Lung (tissue), 12 donors: Measurements from ENCODE around the gene PCDHB15. TPM values are rescaled to one million over a fixed set of nuclear protein-coding genes. Genes with fewer than 3 reads are reported as not detected.
A peak's percentile ranks its signal among the peaks of the same experiment; 100 is the strongest.

Experiments
- ATAC-seq: fragments of 200-7000 bp; cut with Tn5 transposase; one replicate; pipeline ENCODE4 v1.9.1; 2020; ENCODE audit warnings: moderate number of reproducible peaks; ENCODE audit not compliant: insufficient read depth, low FRiP score
- DNase-seq, 3 donors: peaks; one replicate each; pipeline ENCODE4 v3.0.0-alpha.2; 2013 to 2017
- H3K27ac ChIP-seq, 2 donors: one replicate each; pipeline ENCODE4 v1.5.1; 2013; ENCODE audit warnings: mild to moderate bottlenecking in 2 of 2, moderate library complexity in 2 of 2, control low read depth in 1 of 2, inconsistent platforms in 1 of 2, low read depth in 1 of 2, low read length in 1 of 2
- H3K27me3 ChIP-seq, 3 donors: one replicate each; pipeline ENCODE4 v1.5.1; 2013; ENCODE audit warnings: low read length in 2 of 3; ENCODE audit not compliant: control insufficient read depth in 3 of 3, insufficient read depth in 3 of 3
- H3K36me3 ChIP-seq, 4 donors: one replicate each; pipeline ENCODE4 v1.5.1; 2013; ENCODE audit warnings: low read length in 4 of 4, mild to moderate bottlenecking in 1 of 4, moderate library complexity in 1 of 4; ENCODE audit not compliant: control insufficient read depth in 4 of 4, insufficient read depth in 4 of 4
- H3K4me1 ChIP-seq, 5 donors: one replicate each; pipeline ENCODE4 v1.5.1; 2013; ENCODE audit warnings: low read length in 5 of 5, mild to moderate bottlenecking in 2 of 5, moderate library complexity in 1 of 5; ENCODE audit not compliant: control insufficient read depth in 5 of 5, insufficient read depth in 5 of 5
- H3K4me3 ChIP-seq: one replicate; pipeline ENCODE4 v1.5.1; 2013; ENCODE audit warnings: mild to moderate bottlenecking, control low read depth, moderate library complexity
- H3K9ac ChIP-seq, 2 donors: one replicate each; pipeline ENCODE4 v1.5.1; 2013; ENCODE audit warnings: low read length in 2 of 2, control low read depth in 1 of 2; ENCODE audit not compliant: insufficient read depth in 1 of 2
- H3K9me3 ChIP-seq, 4 donors: one replicate each; pipeline ENCODE4 v1.5.1; 2013; ENCODE audit warnings: low read length in 3 of 4, mild to moderate bottlenecking in 1 of 4, moderate library complexity in 1 of 4; ENCODE audit not compliant: control insufficient read depth in 4 of 4, insufficient read depth in 3 of 4
- WGBS, 2 donors: extraction: QIAGEN DNeasy Blood & Tissue Kit; methylation state at CpG; one replicate each; pipeline ENCODE4 v1.1.7; 2013; 5-methylcytosine and 5-hydroxymethylcytosine counted together
- polyA plus RNA-seq, 2 donors: library from polyadenylated mRNA; stranded (reverse); fragments of 200-250 nt; gene quantifications; one replicate each; pipeline ENCODE4 v1.2.1, GENCODE V29; 2013
- total RNA-seq, 2 donors: library from RNA; depleted of rRNA in 1 of 2; stranded (reverse); fragments of >200 nt in 1 of 2; gene quantifications; one replicate each; pipeline ENCODE4 v1.2.1, GENCODE V29; 2014 to 2021
- TF ChIP-seq, protein P1 (sequence below): IDR thresholded peaks from 2 replicates; pipeline ENCODE4 v1.5.1; 2012; ENCODE audit warnings: mild to moderate bottlenecking; ENCODE audit errors: control extremely low read depth, extremely low read depth
- donor health status: control.
- donor health status: control.
- donor health status: Bipolar disorder and iron deficiency.
- donor health status: healthy.
- donor health status: DM: yes; HTN: yes; CAD: no.

Gene PCDHB15
- total and polyA plus RNA-seq, 4 donors: 1.4 to 8.0 (median 2.5) TPM

DNA sequence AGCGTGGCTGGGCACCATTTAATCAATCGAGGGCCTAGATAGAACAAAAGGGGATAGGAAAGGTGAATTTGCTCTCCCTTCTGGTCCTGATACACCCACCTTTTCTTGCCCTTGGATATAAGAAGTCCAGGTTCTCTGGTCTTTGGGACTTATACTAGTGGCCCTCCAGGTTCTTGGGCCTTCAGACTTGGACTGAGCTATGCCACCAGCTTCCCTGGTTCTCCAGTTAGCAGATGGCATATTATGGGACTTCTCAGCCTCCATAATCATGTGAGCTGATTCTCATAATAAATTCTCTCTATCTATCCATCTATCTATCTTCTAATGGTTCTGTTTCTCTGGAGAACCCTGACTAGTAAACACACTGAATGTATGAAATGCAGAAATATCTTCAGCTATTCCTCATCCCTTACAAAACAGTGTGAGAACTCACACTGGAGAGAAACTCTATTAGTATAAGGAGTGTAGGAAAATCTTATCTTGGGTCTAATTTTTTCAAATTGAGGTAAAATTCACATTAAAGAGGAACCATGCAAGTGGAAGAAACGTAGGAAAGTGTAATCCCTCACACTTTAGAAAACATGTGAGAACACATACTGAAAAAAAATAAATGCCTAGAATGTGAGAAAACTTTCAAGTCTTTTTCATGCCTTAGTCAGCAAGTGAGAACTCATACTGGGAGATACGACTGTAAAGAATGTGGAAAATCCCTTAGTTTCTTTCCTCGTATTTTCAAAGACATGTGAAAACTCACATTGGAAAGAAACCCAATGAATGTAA is 15.5 kb downstream of the PCDHB15 start:
- 64% methylated on average over 5 of the region's 5 CpGs for WGBS, 2 donors
- H3K9ac ChIP-seq: no peak overlapping the region
- no peaks in the 10 kb centered on the region for H3K4me1 ChIP-seq
- DNase-seq (peak in 1 of 3 donors; percentile 3), ATAC-seq (no peak)
- H3K27me3 ChIP-seq: no peaks in the 10 kb centered on the region
- H3K4me3 ChIP-seq: no peak overlapping the region
- TF ChIP-seq, protein P1, sequence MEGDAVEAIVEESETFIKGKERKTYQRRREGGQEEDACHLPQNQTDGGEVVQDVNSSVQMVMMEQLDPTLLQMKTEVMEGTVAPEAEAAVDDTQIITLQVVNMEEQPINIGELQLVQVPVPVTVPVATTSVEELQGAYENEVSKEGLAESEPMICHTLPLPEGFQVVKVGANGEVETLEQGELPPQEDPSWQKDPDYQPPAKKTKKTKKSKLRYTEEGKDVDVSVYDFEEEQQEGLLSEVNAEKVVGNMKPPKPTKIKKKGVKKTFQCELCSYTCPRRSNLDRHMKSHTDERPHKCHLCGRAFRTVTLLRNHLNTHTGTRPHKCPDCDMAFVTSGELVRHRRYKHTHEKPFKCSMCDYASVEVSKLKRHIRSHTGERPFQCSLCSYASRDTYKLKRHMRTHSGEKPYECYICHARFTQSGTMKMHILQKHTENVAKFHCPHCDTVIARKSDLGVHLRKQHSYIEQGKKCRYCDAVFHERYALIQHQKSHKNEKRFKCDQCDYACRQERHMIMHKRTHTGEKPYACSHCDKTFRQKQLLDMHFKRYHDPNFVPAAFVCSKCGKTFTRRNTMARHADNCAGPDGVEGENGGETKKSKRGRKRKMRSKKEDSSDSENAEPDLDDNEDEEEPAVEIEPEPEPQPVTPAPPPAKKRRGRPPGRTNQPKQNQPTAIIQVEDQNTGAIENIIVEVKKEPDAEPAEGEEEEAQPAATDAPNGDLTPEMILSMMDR: no peak
- peaks cover 14 to 66% (median 42%) of the 10 kb centered on the region in 4 donors for H3K9me3 ChIP-seq
- no peak overlapping the region for H3K27ac ChIP-seq
- peaks cover 0 to 6% (median 0%) of the 10 kb centered on the region in 4 donors for H3K36me3 ChIP-seq

DNA sequence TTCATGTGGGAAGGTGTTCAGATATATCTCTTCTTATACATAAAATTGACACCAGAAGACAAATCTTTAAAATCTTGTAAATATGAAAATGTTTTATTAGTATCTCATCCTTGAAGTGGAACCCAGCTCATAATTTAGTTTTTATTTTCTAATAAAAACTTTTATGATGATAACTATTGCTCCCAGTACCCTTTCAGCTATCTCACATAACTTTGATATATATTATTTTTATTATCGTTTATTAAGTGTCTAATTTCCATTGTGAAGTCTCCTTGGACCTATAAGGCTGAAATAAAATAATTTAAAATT is 16.0 kb downstream of the PCDHB15 start:
- no peak for ATAC-seq
- H3K4me1 ChIP-seq: no peaks in the 10 kb centered on the region
- H3K9me3 ChIP-seq: peaks cover 15 to 68% (median 45%) of the 10 kb centered on the region in 4 donors
- no peak overlapping the region for H3K27ac ChIP-seq
- TF ChIP-seq, protein P1: no peak
- H3K9ac ChIP-seq: no peak overlapping the region
- H3K27me3 ChIP-seq: no peaks in the 10 kb centered on the region
- 35 to 79% methylated on average over 1 of the region's 1 CpG for whole genome bisulfite sequencing, 2 donors
- DNase-seq: no peak
- H3K36me3 ChIP-seq: peaks cover 0 to 7% (median 0%) of the 10 kb centered on the region in 4 donors
- no peak overlapping the region for H3K4me3 ChIP-seq

DNA sequence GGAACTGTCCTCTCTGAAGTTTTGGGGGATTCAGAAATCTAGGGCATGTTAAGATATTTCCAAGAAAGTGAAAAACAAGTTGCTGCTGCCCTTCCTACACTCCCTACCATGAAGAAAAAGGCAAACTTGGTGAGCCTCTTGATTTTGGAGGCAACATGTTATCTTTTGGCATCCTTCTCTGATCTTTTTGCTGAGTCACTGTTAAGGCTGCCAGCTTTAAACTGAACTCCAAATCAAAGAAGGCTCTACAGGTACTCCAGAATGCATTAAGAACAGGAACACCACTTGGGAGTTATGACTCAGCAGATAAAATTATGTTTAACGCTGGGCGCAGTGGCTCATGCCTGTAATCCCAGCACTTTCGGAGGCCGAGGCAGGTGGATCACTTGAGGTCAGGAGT is 24.0 kb downstream of the PCDHB15 start:
- Histone ChIP-seq H3K36me3 (peaks cover 0 to 5% (median 0%) of the 10 kb centered on the region in 4 donors), H3K27me3 (no peaks in the 10 kb centered on the region), H3K27ac (no peak overlapping the region), H3K9ac (no peak overlapping the region), H3K4me1 (no peaks in the 10 kb centered on the region), H3K9me3 (peaks cover 11 to 70% (median 52%) of the 10 kb centered on the region in 4 donors), H3K4me3 (no peak overlapping the region)
- 96 to 98% methylated on average over 4 of the region's 4 CpGs for WGBS, 2 donors
- DNase-seq (no peak), ATAC-seq (no peak)
- TF ChIP-seq, protein P1: no peak

DNA sequence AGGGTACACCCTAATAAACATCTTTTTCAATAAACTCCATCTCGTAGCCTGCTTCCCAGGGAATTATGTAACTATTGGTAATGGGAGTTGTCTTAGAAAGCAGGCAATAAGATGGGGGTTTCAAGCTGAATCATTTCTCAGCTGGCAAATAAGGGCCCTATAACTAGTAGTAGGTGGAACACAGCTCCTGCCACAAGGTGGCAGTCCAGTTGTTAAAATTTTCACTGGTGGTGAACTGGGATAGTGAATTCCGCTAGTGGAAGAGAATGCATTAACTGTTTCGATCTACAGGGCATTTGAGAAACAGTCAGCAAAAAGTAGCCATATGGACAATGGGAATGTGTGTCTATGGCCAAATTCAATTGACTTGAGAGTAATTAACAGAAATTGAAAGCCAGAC is 27.7 kb downstream of the PCDHB15 start:
- TF ChIP-seq, protein P1: no peak
- 60 to 65% methylated on average over 3 of the region's 3 CpGs for WGBS, 2 donors

More for the DNA sequence above, 27.7 kb downstream of the PCDHB15 start:
- Histone ChIP-seq H3K27ac (no peak overlapping the region), H3K9me3 (peaks cover 8 to 63% (median 43%) of the 10 kb centered on the region in 4 donors), H3K4me1 (no peaks in the 10 kb centered on the region), H3K4me3 (no peak overlapping the region), H3K27me3 (no peaks in the 10 kb centered on the region), H3K9ac (no peak overlapping the region), H3K36me3 (no peaks in the 10 kb centered on the region)
- no peak for ATAC-seq
- no peak for DNase-seq
